GM12864 (cell line): ENCODE measurements around the gene KIF2B.
"Not testable (repeated sequence)": the region's sequence is repeated elsewhere in the genome, so short reads cannot be mapped to it uniquely, and the experiment has no call there.

Experiments used
- DNase-seq: peaks from one replicate; pipeline ENCODE4 v3.0.0-alpha.2; 2011; ENCODE audit warnings: low read depth
- H3K4me3 ChIP-seq: 2 replicates; pipeline ENCODE4 v1.5.1; 2011; ENCODE audit warnings: mild to moderate bottlenecking, low read depth, low read length, control low read depth
- TF ChIP-seq, protein P1 (sequence below): IDR thresholded peaks from 2 replicates; pipeline ENCODE4 v1.5.1; 2011; ENCODE audit warnings: low read depth, mild to moderate bottlenecking, moderate library complexity, low read length, control low read depth, inconsistent platforms; ENCODE audit errors: missing control alignments

Gene KIF2B

GRCh38 chr17:53823341-53824050 is 769 bp downstream of the KIF2B start:
- TF ChIP-seq, protein P1, sequence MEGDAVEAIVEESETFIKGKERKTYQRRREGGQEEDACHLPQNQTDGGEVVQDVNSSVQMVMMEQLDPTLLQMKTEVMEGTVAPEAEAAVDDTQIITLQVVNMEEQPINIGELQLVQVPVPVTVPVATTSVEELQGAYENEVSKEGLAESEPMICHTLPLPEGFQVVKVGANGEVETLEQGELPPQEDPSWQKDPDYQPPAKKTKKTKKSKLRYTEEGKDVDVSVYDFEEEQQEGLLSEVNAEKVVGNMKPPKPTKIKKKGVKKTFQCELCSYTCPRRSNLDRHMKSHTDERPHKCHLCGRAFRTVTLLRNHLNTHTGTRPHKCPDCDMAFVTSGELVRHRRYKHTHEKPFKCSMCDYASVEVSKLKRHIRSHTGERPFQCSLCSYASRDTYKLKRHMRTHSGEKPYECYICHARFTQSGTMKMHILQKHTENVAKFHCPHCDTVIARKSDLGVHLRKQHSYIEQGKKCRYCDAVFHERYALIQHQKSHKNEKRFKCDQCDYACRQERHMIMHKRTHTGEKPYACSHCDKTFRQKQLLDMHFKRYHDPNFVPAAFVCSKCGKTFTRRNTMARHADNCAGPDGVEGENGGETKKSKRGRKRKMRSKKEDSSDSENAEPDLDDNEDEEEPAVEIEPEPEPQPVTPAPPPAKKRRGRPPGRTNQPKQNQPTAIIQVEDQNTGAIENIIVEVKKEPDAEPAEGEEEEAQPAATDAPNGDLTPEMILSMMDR = no peak
- no peak for DNase-seq
- H3K4me3 ChIP-seq = no peak overlapping the region

GRCh38 chr17:53834771-53835170 is 12.0 kb downstream of the KIF2B start:
- DNase-seq, H3K4me3 ChIP-seq: not testable (repeated sequence)

DNA sequence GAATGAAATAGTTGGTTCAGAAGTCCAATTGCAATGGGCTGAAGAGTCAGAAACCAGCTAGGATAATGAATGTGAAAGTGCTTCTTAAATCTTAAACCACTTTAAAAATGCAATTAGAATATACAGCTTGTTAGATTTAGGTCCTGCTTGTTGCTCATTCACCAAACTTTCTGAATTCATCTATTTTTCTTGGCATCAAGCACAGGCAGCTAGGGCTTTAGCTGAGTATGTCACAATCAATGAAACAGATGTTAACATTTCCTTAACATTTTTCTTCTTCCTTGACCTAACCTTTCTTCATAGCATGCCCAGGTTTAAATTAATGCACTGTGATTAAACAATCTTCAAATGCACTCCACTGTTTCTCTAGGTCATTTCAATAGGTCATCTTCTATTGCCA is 14.4 kb downstream of the KIF2B start:
- no peak for DNase-seq
- TF ChIP-seq, protein P1 = no peak
- H3K4me3 ChIP-seq = no peak overlapping the region

DNA sequence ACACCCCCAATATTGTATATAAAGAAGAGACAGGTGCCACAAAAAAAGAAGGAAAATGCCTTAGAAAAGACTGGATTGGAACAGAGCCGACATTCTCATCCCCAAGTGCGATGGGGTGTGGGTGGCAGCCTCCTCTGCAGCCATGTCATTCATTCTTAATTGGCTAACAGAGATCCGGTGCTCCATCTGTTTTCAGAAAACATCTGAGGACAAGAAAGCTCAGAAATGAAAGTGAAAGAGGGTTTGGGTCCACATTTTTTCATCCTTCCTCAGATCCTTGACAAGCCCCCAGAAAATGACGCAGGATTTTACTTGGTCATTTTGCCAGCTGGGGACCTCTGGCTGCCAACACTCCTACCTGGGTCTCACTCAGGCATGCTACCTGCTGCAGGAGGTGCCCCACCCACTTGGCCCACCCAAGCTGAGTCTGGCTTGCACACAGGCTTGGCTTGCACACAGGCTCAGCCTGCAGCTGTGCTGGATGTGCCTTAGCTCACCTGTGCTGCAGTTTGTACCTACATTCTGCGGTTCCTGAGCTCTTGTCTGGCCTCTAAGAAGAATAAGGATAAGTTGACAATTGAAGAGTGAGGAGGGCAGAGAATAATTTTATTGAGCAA is 21.9 kb downstream of the KIF2B start:
- H3K4me3 ChIP-seq = no peak overlapping the region
- TF ChIP-seq, protein P1 = no peak
- DNase-seq = no peak

GRCh38 chr17:53871128-53871527 is 48.4 kb downstream of the KIF2B start:
- H3K4me3 ChIP-seq, DNase-seq: not testable (repeated sequence)
